GM19324 (cell line): Measurements from ENCODE around the gene DOP1B.

ENCODE experiments used
- ATAC-seq: cut with Tn5 transposase; IDR thresholded peaks from one replicate; pipeline ENCODE4 v1.9.1; 2021; ENCODE audit warnings: mild to moderate bottlenecking, moderate library complexity; ENCODE audit not compliant: unreplicated experiment, low FRiP score

DOP1B gene

GRCh38 chr21:36169470-36170128, 13.0 kb downstream of the DOP1B start:
- no peak for ATAC-seq

- ATAC-seq, result no peak
Observed at GRCh38 chr21:36170823-36171222, 14.2 kb downstream of the DOP1B start.

- ATAC-seq, result no peak
Observed at GRCh38 chr21:36171336-36171735, 14.7 kb downstream of the DOP1B start.

- ATAC-seq, result no peak
Observed at GRCh38 chr21:36171741-36172331, 15.2 kb downstream of the DOP1B start.

GRCh38 chr21:36174780-36175179, 18.2 kb downstream of the DOP1B start:
- ATAC-seq, result no peak

GRCh38 chr21:36175771-36176565, 19.3 kb downstream of the DOP1B start:
- no peak for ATAC-seq

GRCh38 chr21:36178349-36178748, 21.7 kb downstream of the DOP1B start:
- ATAC-seq, result no peak

- no peak for ATAC-seq
Observed at GRCh38 chr21:36179145-36179544, 22.5 kb downstream of the DOP1B start.

GRCh38 chr21:36180963-36181362, 24.3 kb downstream of the DOP1B start:
- no peak for ATAC-seq

GRCh38 chr21:36183144-36183795, 26.6 kb downstream of the DOP1B start:
- no peak for ATAC-seq

GRCh38 chr21:36184545-36184944, 27.9 kb downstream of the DOP1B start:
- ATAC-seq, result no peak

- ATAC-seq, result no peak
Observed at GRCh38 chr21:36185523-36185922, 28.9 kb downstream of the DOP1B start.

GRCh38 chr21:36186081-36186480, 29.5 kb downstream of the DOP1B start:
- ATAC-seq, result no peak

GRCh38 chr21:36186506-36187399, 30.1 kb downstream of the DOP1B start:
- no peak for ATAC-seq

GRCh38 chr21:36188081-36188681, 31.6 kb downstream of the DOP1B start:
- no peak for ATAC-seq

GRCh38 chr21:36188937-36189336, 32.3 kb downstream of the DOP1B start:
- no peak for ATAC-seq

GRCh38 chr21:36190736-36191135, 34.1 kb downstream of the DOP1B start:
- no peak for ATAC-seq

- no peak for ATAC-seq
Observed at GRCh38 chr21:36193200-36193599, 36.6 kb downstream of the DOP1B start.

- no peak for ATAC-seq
Observed at GRCh38 chr21:36194024-36194423, 37.4 kb downstream of the DOP1B start.

- no peak for ATAC-seq
Observed at GRCh38 chr21:36195613-36196012, 39.0 kb downstream of the DOP1B start.
